GM18502 (cell line): ENCODE measurements around the gene RSRC1.

ENCODE experiments used
- ATAC-seq: cut with Tn5 transposase; IDR thresholded peaks from one replicate; pipeline ENCODE4 v1.9.1; 2021; ENCODE audit warnings: mild to moderate bottlenecking; ENCODE audit not compliant: unreplicated experiment, poor library complexity

Gene RSRC1

GRCh38 chr3:158447408-158447807 lies 337.5 kb downstream of the RSRC1 start:
- no peak for ATAC-seq

- ATAC-seq: no peak
These were observed 341.6 kb downstream of the RSRC1 start for GRCh38 chr3:158451405-158452055.

- no peak for ATAC-seq
These were observed 342.4 kb downstream of the RSRC1 start for GRCh38 chr3:158452334-158452733.

GRCh38 chr3:158453004-158453403 lies 343.1 kb downstream of the RSRC1 start:
- no peak for ATAC-seq

GRCh38 chr3:158453865-158454264 lies 344.0 kb downstream of the RSRC1 start:
- no peak for ATAC-seq

GRCh38 chr3:158455406-158455805 lies 345.5 kb downstream of the RSRC1 start:
- ATAC-seq: no peak

GRCh38 chr3:158456114-158456513 lies 346.2 kb downstream of the RSRC1 start:
- no peak for ATAC-seq

- ATAC-seq: no peak
These were observed 348.6 kb downstream of the RSRC1 start for GRCh38 chr3:158458464-158458863.

GRCh38 chr3:158460926-158461325 lies 351.0 kb downstream of the RSRC1 start:
- ATAC-seq: no peak

- no peak for ATAC-seq
These were observed 353.7 kb downstream of the RSRC1 start for GRCh38 chr3:158463556-158463955.

- ATAC-seq: peak; percentile 86
These were observed 355.2 kb downstream of the RSRC1 start for GRCh38 chr3:158465074-158465473.

- no peak for ATAC-seq
These were observed 361.2 kb downstream of the RSRC1 start for GRCh38 chr3:158470944-158471638.

GRCh38 chr3:158471639-158472294 lies 361.9 kb downstream of the RSRC1 start:
- no peak for ATAC-seq

- ATAC-seq: no peak
These were observed 369.2 kb downstream of the RSRC1 start for GRCh38 chr3:158479051-158479450.

- no peak for ATAC-seq
These were observed 373.9 kb downstream of the RSRC1 start for GRCh38 chr3:158483701-158484235.

GRCh38 chr3:158486200-158486599 lies 376.3 kb downstream of the RSRC1 start:
- no peak for ATAC-seq

GRCh38 chr3:158488670-158489069 lies 378.8 kb downstream of the RSRC1 start:
- ATAC-seq: no peak

- ATAC-seq: no peak
These were observed 379.3 kb downstream of the RSRC1 start for GRCh38 chr3:158489181-158489580.

GRCh38 chr3:158491968-158492367 lies 382.1 kb downstream of the RSRC1 start:
- no peak for ATAC-seq

- ATAC-seq: no peak
These were observed 382.8 kb downstream of the RSRC1 start for GRCh38 chr3:158492685-158493084.

- ATAC-seq: no peak
These were observed 384.0 kb downstream of the RSRC1 start for GRCh38 chr3:158493931-158494330.
